EL (cell line): ENCODE results near the gene PVRIG.
"Not testable (repeated sequence)": the region's sequence is repeated elsewhere in the genome, so short reads cannot be mapped to it uniquely, and the experiment has no call there.

Source experiments
- DNase-seq: peaks from one replicate; pipeline ENCODE4 v3.0.0-alpha.2; 2016

PVRIG gene

DNA sequence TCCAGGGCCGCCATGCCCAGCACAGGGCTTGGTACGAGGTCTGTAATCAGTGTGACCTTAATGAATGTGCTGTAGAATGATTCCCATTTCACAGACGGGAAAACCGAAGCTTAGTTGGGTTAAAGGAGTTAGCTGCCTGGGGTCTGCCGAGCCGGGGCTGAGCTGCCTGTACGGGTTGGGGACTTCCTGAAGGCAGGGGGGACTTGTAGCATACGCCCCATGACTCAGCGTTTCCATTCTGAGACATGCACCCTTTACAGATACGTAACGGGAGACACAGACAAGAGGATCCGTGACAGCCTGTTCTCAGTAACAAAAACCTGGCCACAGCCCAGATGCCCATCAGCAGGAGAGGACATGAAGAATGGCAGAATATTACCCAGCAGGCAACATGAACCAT is 23.6 kb downstream of the PVRIG start:
- DNase-seq: not testable (repeated sequence)

DNA sequence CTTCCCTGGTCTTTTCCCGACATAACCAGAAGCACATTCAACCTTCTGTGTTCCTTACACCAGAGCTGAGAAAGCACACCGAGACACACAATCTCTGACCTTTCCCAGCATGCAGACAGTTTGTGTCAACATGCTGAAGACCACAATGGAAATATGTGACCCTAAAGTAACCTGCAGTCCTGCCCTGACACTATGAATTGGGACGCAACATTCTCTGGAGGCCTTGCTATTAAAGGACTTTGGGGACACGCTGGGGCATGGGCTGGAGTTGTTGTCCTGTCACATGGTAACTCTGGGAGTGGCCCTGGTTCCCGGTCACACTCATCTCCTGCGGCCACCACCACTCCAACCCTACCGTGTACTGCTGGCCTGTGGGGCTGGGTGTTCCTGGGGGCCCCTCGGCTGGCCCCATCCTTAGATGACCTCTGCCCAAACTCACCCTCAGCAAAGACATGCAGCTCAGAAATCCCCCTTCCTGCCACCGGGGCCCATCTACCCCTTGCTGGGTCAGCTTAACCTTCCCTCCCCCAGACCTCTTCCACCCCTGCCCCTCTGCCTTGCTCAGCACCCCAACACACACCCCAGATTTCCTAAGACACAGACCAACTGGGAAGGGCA is 25.3 kb downstream of the PVRIG start:
- not testable (repeated sequence) for DNase-seq

DNA sequence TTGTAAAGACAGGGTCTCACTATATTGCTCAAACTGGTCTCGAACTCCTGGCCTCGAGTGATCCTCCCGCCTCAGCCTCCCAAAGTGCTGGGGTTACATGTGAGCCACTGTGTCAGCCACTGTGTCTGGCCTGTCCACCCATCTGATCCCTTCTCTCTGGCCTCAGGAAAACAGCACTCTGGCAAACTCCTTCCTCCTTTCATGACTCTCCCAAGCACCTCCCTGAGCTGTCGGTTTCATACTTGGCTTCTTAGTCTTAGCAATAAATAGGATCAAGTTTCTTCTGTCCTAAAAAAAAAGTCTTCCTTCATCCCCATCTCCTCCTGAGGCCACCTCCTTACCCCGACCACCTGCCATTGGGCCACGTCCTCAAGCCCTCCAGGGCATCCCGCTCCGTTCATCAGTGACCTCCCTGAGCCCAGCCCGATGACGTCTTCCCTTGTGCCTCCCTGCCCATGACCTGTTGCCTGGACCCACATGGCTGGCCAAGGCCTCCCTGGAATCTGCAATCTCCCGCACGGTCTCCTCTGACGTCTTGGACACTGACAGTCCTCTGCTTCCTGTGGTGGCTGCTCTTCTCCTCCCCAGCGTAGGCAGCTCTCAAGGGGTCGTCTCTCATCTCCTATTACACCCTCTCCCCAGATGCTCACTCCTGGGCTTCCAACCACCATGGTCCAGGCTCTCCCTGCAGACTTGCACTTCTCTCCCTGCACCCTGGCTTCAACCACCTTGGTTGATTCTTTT is 26.5 kb downstream of the PVRIG start:
- DNase-seq: not testable (repeated sequence)

DNA sequence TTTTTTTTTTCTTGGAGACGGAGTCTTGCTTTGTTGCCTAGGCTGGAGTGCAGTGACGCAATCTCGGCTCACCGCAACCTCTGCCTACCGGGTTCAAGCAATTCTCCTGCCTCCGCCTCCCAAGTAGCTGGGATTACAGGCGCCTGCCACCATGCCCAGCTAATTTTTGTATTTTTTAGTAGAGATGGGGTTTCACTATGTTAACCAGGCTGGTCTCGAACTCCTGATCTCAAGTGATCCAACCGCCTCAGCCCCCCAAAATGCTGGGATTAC is 27.1 kb downstream of the PVRIG start:
- DNase-seq: not testable (repeated sequence)

DNA sequence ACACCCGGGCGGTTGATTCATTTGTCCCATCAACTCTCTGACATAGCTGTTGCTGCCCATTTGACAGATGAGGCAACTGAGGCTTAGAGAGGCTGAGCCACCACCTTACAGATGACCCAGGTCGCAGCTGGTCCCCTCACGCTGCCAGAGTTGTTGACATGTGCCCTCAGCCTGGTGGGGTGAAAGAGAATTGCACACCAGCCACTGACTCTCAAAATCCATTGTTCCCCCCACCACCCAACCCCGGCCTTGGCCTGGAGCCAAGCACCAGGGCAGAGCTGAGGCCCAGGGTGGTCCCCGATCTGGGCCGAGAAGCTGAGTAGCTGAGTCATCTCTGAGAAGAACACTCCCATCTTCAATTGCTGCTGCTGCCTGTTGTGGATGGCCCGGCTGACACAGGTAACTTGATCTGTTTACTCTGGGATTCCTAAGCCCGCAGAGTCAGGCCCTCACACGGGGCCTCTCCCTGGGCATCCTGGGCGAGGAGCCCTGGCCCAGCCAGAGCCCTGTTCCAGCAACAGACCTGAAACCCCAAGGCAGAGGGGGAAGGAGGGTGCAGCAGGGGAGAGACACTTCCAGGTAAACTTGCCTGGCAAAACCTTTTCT is 27.5 kb downstream of the PVRIG start:
- DNase-seq: peak; percentile 65

DNA sequence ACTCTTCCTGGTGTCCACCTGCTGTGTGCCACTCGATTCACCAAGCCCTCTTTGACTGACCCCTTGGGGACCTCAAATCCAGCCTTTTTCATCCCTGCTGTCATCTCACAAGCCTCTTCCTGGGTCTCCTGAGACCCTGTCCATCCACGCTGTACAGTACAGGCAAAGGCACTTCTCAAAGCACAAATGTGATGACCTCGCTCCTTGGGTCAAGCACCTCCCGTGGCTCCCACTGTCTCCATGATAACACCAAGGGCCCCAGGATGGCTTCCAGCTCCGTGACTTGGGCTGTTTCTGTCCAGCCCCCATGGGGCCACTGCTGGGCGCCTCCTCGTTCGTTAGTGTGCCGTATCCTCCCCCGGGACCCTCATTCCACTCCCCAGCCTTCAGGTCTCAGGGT is 28.7 kb downstream of the PVRIG start:
- no peak for DNase-seq

DNA sequence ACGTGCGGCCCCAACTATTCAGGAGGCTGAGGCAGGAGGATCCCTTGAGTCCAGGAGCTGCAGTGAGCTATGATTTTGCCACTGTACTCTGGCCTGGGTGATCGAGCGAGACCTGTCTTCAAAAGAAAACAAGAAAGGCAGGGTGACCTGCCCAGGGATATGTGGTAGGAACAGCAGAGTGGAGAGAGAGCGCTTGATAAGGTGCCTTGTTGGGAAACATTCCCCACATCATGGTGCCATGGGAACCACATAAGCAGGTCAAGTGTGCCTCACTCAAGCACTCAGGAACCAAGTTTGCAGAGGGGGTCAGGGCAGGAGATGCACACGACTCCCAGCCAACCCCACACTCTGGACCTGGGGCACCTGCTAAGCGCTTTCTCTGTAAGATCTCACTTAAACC is 37.3 kb downstream of the PVRIG start:
- DNase-seq: no peak

DNA sequence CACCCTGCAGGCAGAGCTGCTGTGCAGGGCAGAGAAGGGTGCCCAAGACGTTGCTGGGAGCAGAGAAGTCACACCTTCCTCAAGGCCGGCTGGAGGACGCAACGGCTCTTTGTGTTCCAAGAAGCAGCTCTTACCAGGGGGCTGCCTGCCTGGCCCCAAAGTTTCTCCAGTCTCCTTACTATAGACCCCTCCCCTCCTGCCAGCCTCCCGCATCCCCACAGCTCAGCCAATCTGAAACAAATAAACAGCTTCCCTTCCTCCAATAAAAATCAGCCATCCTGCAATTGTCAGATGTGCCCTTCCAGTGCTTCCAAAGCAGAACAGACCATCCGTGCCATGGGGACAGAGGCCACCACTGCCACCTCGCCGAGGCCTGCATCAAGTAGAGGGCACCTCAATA is 40.2 kb downstream of the PVRIG start:
- not testable (repeated sequence) for DNase-seq

DNA sequence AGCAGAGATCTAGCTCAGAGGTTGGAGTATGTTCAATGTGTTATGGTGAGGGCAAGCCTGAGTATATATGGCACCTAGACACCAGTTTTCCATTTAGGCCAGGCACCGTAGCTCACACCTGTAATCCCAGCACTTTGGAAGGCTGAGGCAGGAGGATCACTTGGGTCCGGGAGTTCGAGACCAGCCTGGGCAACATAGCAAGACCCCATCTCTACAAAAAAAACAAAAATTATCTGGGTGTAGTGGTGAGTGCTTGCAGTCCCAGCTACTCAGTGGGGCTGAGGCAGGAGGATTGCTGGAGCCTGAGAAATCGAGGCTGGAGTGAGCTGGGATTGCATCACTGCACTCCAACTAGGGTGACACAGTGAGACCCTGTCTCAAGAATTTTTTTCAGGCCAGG is 43.1 kb downstream of the PVRIG start:
- not testable (repeated sequence) for DNase-seq

DNA sequence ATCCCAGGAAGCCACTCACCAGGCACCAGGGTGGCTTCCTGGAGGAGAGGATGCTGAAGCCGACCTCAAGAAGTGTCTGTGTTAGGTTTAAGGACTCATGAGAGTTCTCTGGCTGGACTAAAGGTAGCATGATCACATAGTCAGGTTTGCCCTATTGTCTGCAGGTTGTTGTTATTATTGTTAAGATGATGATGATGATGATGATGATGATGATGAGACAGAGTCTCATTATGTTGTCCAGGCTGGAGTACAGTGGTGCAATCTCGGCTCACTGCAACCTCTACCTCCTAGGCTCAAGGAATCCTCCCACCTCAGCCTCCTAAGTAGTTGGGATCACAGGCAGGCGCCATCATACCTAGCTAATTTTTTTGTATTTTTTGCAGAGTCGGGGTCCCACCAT is 44.5 kb downstream of the PVRIG start:
- not testable (repeated sequence) for DNase-seq

DNA sequence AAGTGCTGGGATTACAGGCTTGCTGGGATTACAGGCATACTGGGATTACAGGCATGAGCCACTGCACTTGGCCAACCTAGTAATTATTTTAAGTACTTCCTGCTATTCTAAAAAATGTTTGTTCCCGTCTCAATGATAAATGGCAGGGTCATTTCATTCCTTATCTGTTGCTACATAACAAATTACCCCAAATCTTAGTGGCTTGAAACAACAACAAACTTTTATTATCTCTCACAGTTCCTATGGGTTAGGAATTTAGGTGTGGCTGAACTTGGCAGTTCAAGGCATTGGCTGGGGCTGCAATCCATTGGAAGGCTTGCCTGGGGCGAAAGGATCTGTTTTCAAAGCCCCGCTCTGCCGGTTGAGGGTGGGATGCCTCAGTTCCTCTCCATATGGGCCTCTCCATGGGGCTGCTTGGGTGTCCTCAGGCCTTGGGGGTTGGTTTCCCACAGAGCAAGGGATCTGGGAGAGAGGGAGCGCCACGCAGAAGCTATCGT is 45.0 kb downstream of the PVRIG start:
- DNase-seq: peak; percentile 9

DNA sequence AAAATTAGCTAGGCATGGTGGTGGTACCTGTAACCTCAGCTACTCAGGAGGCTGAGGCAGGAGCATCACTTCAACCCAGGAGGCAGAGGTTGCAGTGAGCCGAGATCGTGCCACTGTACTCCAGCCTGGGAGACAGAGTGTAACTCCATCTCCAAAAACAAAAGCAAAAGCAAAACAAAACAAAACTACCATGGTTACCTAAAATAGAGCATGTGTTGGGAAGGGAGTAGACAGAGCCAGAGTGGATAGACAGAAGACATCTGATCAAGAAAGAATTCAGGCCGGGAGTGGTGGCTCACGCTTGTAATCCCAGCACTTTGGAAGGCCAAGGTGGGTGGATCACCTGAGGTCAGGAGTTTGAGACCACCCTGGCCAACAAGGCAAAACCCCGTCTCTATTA is 46.1 kb downstream of the PVRIG start:
- DNase-seq: not testable (repeated sequence)

DNA sequence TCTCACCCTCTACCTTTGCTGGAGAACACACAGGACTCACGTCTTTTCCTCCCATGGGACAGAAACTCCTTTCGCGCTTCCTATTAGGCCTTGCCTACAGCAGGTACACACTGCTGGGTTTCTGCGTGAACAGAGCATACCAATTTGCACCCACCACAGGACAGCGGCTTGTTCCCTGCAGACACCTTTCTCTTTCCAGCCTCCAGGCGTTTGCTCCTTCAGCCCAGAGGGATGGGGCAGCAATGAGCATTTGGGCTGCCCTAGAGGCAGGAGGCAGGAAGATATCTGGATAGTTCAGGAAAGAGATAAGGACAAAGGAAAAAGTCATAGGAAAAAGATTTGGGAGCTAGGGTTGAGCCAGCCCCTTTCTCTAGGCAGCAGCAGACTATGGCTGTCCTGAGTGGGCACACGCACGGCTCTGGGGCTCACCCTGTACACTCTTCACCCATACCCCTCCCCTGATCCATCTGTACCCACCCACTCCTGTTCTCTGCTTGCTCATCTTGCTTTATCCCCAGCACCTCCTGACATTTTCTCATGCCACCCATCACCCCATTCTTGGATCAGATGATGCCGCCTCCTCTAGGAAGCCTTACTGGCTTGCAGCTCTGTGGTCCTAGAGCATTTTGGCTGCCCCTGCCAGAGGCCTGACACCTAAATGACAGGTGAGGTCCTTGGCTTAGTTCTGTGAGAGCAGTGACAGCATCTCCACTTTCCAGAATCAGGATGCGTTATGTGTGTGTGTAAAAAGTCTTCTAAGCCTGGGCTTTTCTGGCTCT is 47.0 kb downstream of the PVRIG start:
- DNase-seq: no peak

DNA sequence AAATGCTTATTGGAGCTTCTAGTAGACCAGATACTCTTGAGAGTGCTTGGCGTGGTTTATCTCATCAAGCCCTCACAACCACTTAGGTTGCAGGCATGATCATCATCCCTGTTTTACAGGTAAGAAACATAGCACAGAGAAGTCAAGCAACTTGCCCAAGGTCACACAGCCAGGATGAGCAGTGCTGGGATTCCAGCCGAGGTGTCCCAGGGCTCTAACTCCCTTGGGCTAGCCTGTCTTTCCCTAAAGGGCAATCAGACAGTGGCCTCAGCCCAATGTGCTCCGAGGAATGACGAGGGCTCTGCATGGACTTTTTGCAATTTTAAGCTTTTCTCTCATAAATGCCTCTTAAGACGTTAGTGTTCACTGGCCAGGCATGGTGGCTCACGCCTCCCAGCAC is 47.9 kb downstream of the PVRIG start:
- no peak for DNase-seq

DNA sequence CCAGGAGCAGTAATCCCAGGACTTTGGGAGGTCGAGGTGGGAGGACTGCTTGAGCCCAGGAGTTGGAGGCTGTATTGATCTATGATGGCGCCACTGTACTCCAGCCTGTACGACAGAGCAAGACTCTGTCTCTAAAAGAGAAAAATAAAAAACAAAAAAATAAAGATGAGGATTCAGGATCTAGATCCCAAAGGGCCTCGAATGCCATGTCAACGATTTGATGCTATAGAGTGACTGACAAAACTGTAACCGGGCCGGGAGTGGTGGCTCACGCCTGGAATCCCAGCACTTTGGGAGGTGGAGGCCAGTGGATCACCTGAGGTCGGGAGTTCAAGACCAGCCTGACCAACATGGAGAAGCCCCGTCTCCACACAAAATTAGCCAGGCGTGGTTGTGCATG is 49.1 kb downstream of the PVRIG start:
- DNase-seq: not testable (repeated sequence)

DNA sequence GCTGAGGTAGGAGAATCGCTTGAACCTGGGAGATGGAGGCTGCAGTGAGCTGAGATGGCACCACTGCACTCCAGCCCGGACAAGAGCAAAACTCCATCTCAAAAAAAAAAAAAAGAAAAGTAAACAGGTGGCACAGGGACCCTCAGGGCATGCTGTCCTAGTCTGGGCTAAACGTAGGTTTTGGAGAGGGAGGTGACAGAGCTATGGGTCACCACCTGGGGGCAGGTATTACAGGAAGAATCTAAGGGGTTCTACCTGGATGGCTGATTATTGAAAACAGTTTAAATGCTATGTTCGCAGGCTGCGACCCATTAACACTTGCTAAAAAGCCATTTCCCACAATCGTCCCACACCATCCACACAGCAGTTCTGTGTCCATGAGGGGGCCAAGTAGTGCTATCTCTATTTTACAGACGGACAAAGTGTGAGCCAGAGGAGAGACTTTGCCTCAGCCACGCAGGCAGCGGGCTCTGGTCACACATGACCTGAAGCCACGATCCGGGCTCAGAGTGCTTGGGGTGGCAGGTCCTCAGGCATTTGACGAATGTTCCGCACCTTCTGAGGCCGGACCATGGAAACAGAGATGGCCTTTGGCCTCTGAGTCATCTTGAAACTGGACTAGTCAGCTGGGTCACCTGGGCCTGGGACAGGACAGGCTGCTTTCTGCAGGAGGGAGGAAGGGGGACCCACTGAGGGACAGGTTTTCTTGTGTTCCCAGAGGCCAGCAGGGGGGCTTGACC is 49.7 kb downstream of the PVRIG start:
- DNase-seq: not testable (repeated sequence)

DNA sequence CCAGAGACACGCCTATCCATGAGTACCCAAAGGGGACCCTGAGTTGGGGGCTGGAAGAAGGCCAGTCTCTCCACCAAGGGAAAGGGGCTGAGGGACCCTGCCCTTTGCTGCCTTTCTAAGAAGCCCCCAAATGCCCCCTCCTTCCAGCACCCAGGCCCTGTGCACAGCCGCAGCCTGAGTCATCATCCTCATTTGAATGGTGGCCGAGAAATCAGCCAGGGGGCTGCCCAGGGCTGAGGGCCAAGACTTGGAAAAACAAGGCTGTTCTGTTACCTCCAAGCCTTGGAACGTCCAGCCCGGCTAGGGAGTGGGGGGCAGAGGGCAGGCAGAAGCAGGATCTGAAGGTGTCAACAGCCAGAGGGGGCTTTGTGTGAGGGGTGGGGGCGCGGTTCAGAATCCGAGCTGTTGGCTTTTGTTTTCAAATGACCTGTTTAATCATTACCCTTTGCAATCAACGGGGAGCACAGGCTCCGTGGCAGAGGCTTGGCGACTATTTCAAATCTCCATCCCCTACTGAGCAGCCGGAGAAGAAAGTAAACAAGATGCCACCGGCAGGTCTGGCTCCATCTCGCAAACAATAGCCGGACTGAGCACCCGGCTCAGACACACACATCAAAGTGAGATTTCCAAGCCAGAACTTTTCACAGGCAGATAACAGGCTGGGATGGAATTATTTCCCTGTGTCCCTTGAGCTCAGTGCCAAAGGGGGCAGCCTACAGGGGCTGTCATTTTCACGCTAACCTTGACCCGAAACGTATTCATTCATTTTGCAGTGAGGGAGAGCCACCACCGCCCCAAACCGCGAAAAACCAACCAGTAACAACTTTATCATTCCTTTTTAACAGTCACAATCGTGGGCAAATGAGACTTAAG is 50.5 kb downstream of the PVRIG start:
- DNase-seq: peak; percentile 5
